Measurements from ENCODE around the gene PDK1.
"Not testable (repeated sequence)": the region's sequence is repeated elsewhere in the genome, so short reads cannot be mapped to it uniquely, and the experiment has no call there.

The PDK1 gene

GRCh38 chr2:172562298-172562697 lies 6.4 kb downstream of the PDK1 start:
- no peak overlapping the region for H3K4me3 Mint-ChIP-seq
- H3K27ac Mint-ChIP-seq, result no peak overlapping the region
- H3K4me1 Mint-ChIP-seq, result peaks cover 25% of the 10 kb centered on the region
- DNase-seq, result no peak
- H3K9me3 Mint-ChIP-seq, result no peaks in the 10 kb centered on the region
- peaks cover 66% of the 10 kb centered on the region for H3K36me3 Mint-ChIP-seq
- no peaks in the 10 kb centered on the region for H3K27me3 Mint-ChIP-seq
- CTCF ChIA-PET, result no interaction called here

DNA sequence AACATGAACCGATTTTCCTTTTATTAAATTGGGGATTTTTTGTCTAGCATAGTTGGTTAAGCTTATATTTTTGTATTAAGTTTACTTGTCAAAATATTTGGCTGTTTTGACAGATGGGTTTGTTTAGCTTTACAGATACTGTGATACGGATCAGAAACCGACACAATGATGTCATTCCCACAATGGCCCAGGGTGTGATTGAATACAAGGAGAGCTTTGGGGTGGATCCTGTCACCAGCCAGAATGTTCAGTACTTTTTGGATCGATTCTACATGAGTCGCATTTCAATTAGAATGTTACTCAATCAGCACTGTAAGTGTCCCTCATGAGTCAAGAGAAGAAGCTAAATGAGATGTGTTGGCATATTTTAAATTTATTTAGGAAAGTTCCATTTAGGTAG lies 8.5 kb downstream of the PDK1 start:
- no peak for DNase-seq
- H3K36me3 Mint-ChIP-seq, result peaks cover 70% of the 10 kb centered on the region
- H3K9me3 Mint-ChIP-seq, result no peaks in the 10 kb centered on the region
- CTCF ChIA-PET, result no interaction called here
- peaks cover 6% of the 10 kb centered on the region for H3K4me1 Mint-ChIP-seq
- H3K27me3 Mint-ChIP-seq, result no peaks in the 10 kb centered on the region
- H3K27ac Mint-ChIP-seq, result no peak overlapping the region
- H3K4me3 Mint-ChIP-seq, result no peak overlapping the region

DNA sequence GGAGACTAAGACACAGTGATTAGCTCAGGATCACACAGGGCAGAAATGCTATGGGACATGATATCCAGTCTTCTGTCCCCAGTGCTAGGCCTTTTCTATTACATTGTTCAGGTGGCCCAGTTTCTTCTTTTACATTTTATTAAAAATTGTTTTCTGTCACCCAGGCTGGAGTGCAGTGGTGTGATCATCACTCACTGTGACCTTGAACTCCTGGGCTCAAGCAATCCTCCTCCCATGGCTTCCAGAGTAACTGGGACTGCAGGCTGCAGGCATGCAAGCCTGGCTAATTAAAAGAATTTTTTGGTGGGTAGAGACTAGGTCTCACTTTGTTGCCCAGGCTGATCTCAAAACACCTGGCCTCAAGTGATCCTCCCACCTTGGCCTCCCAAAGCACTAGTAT lies 15.4 kb downstream of the PDK1 start:
- peaks cover 79% of the 10 kb centered on the region for H3K36me3 Mint-ChIP-seq
- no peaks in the 10 kb centered on the region for H3K27me3 Mint-ChIP-seq
- H3K27ac Mint-ChIP-seq, result no peak overlapping the region
- H3K4me1 Mint-ChIP-seq, result peaks cover 2% of the 10 kb centered on the region
- H3K9me3 Mint-ChIP-seq, result peaks cover 17% of the 10 kb centered on the region
- no peak for DNase-seq
- CTCF ChIA-PET, result interaction anchor here (1.1 kb wide), 1 partner anchor 23 kb away, joined by 3 read pairs; no protein-coding TSS in a partner anchor
- H3K4me3 Mint-ChIP-seq, result no peak overlapping the region

DNA sequence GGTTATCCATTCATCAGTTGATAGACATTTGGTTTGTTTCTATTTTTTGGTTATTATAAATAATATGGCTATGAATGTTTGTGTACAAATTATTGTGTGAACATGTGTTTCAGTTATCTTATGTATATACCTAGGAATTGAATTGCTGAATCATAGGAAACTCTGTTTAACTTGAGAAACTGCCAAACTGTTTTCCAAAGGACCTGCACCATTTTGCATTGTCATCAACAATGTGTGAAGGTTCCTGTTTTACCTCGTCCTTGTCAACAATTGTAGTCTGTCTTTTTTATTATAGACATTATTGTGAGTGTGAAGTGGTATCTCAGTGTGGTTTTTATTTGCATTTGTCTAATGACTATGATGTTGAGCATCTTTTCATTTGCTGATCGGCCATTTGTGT lies 17.1 kb downstream of the PDK1 start:
- CTCF ChIA-PET, result no interaction called here
- peaks cover 79% of the 10 kb centered on the region for H3K36me3 Mint-ChIP-seq
- H3K27ac Mint-ChIP-seq, result no peak overlapping the region
- H3K4me1 Mint-ChIP-seq, result peaks cover 2% of the 10 kb centered on the region
- H3K4me3 Mint-ChIP-seq, result no peak overlapping the region
- no peak for DNase-seq
- peaks cover 25% of the 10 kb centered on the region for H3K9me3 Mint-ChIP-seq
- H3K27me3 Mint-ChIP-seq, result no peaks in the 10 kb centered on the region

DNA sequence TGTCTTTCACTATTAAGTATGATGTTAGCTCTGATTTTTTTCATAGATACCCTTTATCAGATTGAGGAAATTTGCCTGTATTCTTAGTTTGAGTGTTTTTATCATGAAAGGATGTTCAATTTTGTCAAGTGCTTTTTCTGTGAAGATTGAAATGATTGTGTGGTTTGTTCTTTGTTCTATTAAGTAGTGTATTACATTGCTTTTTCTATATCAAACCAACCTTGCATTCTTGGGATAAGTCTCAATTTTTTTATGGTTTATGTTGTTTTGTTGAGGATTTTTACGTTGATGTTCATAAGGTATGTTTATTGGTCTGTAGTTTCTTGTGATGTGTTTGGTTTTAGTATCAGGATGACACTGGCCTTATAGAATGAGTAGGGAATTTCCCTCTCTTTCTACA lies 19.1 kb downstream of the PDK1 start:
- Mint-ChIP-seq H3K4me3 (no peak overlapping the region), H3K27ac (no peak overlapping the region), H3K27me3 (no peaks in the 10 kb centered on the region), H3K4me1 (peaks cover 6% of the 10 kb centered on the region), H3K9me3 (peaks cover 34% of the 10 kb centered on the region), H3K36me3 (peaks cover 86% of the 10 kb centered on the region)
- CTCF ChIA-PET, result no interaction called here
- DNase-seq, result no peak

DNA sequence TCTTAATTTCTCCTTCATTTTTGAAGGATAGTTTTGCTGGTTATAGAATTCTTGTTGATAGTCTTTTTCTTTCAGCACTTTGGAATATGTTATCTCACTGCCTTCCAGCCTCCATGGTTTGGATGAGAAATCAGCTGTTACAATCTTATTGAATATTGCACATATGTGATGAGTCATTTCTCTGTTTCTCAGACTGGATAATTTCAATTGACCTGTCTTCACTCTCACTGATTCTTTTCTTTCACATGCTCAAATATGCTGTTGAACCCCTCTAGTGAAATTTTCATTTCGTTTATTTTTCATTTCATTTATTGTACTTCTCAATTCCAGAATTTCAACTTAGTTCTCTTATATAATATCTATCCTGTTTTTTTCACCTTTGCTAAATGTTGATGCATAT lies 22.2 kb downstream of the PDK1 start:
- H3K4me3 Mint-ChIP-seq, result no peak overlapping the region
- H3K9me3 Mint-ChIP-seq, result peaks cover 36% of the 10 kb centered on the region
- H3K36me3 Mint-ChIP-seq, result peaks cover 85% of the 10 kb centered on the region
- peaks cover 8% of the 10 kb centered on the region for H3K4me1 Mint-ChIP-seq
- H3K27ac Mint-ChIP-seq, result no peak overlapping the region
- no peaks in the 10 kb centered on the region for H3K27me3 Mint-ChIP-seq
- CTCF ChIA-PET, result no interaction called here
- DNase-seq, result no peak

DNA sequence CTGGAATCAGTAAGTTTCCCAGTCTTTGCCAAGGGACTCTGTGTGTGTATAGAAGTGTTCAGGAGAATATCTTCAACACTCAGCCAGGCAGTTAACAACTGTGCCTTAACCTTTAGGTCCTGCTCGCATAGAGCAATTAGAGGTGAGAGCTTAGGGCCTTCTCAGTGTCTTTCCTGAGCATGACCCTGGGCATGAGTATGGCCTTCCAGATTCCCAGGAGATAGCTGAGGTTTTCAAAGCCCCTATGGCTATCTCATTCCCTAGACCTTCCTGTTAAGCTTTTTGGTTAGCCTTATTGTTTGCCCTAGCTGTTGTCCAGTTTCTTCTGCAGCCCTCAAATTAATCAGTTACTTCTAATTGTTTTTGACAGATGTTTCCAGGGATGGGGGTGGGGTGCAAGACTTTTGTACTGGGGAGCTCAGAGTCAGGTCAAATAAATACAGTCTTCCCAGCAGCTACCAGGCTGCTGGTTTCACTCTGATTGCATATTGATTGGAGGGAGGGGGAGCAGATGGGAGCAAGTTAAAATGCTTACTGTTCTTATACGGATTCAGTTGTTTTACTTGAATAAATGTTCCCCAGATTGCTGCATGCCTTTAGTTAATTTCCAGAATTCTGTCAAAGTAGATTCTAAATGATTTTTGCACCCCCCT lies 23.1 kb downstream of the PDK1 start:
- Mint-ChIP-seq H3K4me3 (no peak overlapping the region), H3K27ac (no peak overlapping the region), H3K27me3 (no peaks in the 10 kb centered on the region), H3K36me3 (peaks cover 79% of the 10 kb centered on the region), H3K9me3 (peaks cover 33% of the 10 kb centered on the region), H3K4me1 (peaks cover 8% of the 10 kb centered on the region)
- CTCF ChIA-PET, result interaction anchor here (0.5 kb wide), 1 partner anchor 100 kb away, joined by 3 read pairs; no protein-coding TSS in a partner anchor
- DNase-seq, result no peak

- H3K27ac Mint-ChIP-seq, result no peak overlapping the region
- peaks cover 22% of the 10 kb centered on the region for H3K9me3 Mint-ChIP-seq
- H3K4me1 Mint-ChIP-seq, result peaks cover 7% of the 10 kb centered on the region
- DNase-seq, result no peak
- CTCF ChIA-PET, result interaction anchor here (1.5 kb wide), 1 partner anchor 13 kb away, joined by 6 read pairs; no protein-coding TSS in a partner anchor
- H3K4me3 Mint-ChIP-seq, result no peak overlapping the region
- H3K27me3 Mint-ChIP-seq, result no peaks in the 10 kb centered on the region
- H3K36me3 Mint-ChIP-seq, result peaks cover 71% of the 10 kb centered on the region
Observed at GRCh38 chr2:172580544-172580943, 24.7 kb downstream of the PDK1 start.

DNA sequence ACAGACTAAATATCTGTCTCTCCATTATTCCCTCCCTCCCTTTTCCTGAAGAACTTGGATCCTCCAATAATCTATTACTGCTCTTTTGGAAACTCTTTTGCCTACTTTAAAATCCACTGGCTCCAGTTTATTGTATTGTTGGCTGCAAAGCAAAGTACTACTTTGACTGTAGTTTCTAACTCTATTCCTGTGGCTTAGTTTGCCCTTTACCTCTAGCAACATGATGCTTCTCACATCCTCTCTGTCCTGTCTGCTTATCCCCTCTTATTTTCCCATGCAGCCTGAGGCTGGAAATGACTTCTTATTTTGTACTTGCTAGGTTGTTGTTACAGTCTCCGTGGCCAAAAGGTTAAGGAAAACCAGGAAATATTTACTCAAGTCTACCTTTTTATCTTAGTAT lies 26.8 kb downstream of the PDK1 start:
- no peak overlapping the region for H3K27ac Mint-ChIP-seq
- DNase-seq, result no peak
- H3K27me3 Mint-ChIP-seq, result no peaks in the 10 kb centered on the region
- peaks cover 24% of the 10 kb centered on the region for H3K4me1 Mint-ChIP-seq
- H3K36me3 Mint-ChIP-seq, result peaks cover 72% of the 10 kb centered on the region
- CTCF ChIA-PET, result no interaction called here
- H3K9me3 Mint-ChIP-seq, result peaks cover 14% of the 10 kb centered on the region
- H3K4me3 Mint-ChIP-seq, result no peak overlapping the region

DNA sequence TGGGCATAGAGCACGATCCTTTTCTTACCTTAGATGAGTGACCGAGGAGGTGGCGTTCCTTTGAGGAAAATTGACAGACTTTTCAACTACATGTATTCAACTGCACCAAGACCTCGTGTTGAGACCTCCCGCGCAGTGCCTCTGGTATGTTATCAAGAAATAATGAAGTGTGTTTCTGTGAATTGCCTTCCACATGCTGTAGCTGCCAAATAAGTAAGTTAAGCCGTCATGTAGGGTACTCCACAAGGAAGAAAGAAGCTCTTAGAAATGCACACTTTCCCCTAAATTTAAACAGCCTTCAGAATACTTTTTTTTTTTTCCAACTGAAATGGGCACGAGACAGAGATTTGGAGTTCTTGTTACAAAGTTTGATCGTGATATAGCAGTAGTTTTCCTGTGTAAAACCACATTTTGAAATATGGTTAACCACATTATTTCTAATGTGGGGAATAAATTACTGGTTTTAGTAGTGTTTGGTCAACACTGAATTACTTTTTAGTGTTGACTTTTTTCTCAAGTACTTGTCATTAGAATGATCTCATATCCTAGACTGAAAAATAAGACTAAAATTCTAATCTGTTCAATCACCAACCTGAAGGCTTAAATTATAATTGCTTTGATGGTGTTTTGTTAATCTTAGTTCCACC lies 30.5 kb downstream of the PDK1 start:
- Mint-ChIP-seq H3K4me3 (no peak overlapping the region), H3K4me1 (peaks cover 20% of the 10 kb centered on the region)

GRCh38 chr2:172587231-172587630 lies 31.3 kb downstream of the PDK1 start:
- H3K36me3 Mint-ChIP-seq, result peaks cover 74% of the 10 kb centered on the region
- H3K27me3 Mint-ChIP-seq, H3K9me3 Mint-ChIP-seq, H3K4me3 Mint-ChIP-seq, DNase-seq: not testable (repeated sequence)
- CTCF ChIA-PET, result interaction anchor here (1.0 kb wide), 1 partner anchor 123 kb away, joined by 3 read pairs; no protein-coding TSS in a partner anchor
- H3K27ac Mint-ChIP-seq, result peak overlapping the region; percentile 14
- peaks cover 20% of the 10 kb centered on the region for H3K4me1 Mint-ChIP-seq

More for the DNA sequence above, 30.5 kb downstream of the PDK1 start:
- Mint-ChIP-seq H3K27ac (no peak overlapping the region), H3K9me3 (no peaks in the 10 kb centered on the region), H3K36me3 (peaks cover 80% of the 10 kb centered on the region), H3K27me3 (no peaks in the 10 kb centered on the region)
- CTCF ChIA-PET, result no interaction called here
- no peak for DNase-seq

GRCh38 chr2:172588931-172589330 lies 33.0 kb downstream of the PDK1 start:
- CTCF ChIA-PET, result no interaction called here
- H3K27me3 Mint-ChIP-seq, result no peaks in the 10 kb centered on the region
- no peak for DNase-seq
- H3K36me3 Mint-ChIP-seq, result peaks cover 78% of the 10 kb centered on the region
- H3K27ac Mint-ChIP-seq, result no peak overlapping the region
- H3K4me3 Mint-ChIP-seq, result no peak overlapping the region
- no peaks in the 10 kb centered on the region for H3K9me3 Mint-ChIP-seq
- H3K4me1 Mint-ChIP-seq, result peaks cover 20% of the 10 kb centered on the region

GRCh38 chr2:172591386-172591785 lies 35.5 kb downstream of the PDK1 start:
- H3K4me3 Mint-ChIP-seq, CTCF ChIA-PET: not testable (repeated sequence)
- H3K36me3 Mint-ChIP-seq, result peaks cover 76% of the 10 kb centered on the region

DNA sequence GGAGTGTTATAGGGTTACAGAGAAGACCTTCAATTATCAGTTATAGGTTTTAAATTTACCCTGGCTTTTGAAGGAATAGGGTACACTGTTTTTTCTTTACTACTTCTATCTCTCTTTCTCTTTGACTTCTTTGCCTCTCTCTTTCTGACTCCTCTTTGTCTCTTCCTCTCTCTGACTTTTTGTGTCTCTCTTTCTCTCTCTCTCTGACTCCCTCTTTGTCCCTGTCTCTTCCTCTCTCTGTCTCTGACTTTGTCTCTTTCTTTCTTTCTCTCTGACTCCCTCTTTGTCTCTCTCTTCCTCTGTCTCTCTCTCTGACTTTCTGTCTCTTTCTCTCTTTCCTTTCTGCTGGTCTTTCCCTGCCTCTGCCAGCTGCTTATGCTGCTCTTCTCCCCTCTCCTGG lies 36.3 kb downstream of the PDK1 start:
- H3K4me1 Mint-ChIP-seq, H3K9me3 Mint-ChIP-seq, CTCF ChIA-PET, H3K27me3 Mint-ChIP-seq, DNase-seq, H3K4me3 Mint-ChIP-seq: not testable (repeated sequence)
- Mint-ChIP-seq H3K27ac (peak overlapping the region; percentile 28), H3K36me3 (peaks cover 74% of the 10 kb centered on the region)

More at GRCh38 chr2:172591386-172591785, 35.5 kb downstream of the PDK1 start:
- H3K27me3 Mint-ChIP-seq, H3K9me3 Mint-ChIP-seq, DNase-seq, H3K27ac Mint-ChIP-seq: not testable (repeated sequence)
- peaks cover 12% of the 10 kb centered on the region for H3K4me1 Mint-ChIP-seq

DNA sequence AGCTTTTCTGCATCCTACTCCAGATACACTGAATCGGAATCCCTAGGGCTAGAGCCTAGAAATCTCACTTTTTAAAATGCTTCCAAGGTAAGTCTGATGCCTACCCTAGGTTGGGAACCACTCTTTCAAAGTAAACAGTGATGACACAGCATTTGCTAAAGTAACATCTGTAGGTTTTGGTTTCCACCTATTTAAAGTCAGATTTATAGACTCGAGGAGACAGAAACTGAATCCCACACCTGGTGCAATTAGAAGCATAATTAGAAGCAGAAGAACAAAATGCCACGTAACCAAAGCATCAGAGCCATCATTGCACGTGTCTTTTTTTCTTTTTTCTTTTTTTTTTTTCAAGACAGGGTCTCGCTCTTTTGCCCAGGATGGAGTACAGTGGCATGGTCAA lies 40.9 kb downstream of the PDK1 start:
- no peak overlapping the region for H3K27ac Mint-ChIP-seq
- H3K36me3 Mint-ChIP-seq, result peaks cover 58% of the 10 kb centered on the region
- no peaks in the 10 kb centered on the region for H3K4me1 Mint-ChIP-seq
- no peaks in the 10 kb centered on the region for H3K27me3 Mint-ChIP-seq
- no peaks in the 10 kb centered on the region for H3K9me3 Mint-ChIP-seq
- DNase-seq, result no peak
- H3K4me3 Mint-ChIP-seq, result no peak overlapping the region
- CTCF ChIA-PET, result interaction anchor here (1.5 kb wide), 1 partner anchor 114 kb away, joined by 3 read pairs; no protein-coding TSS in a partner anchor
